ENCODE data around the gene RIMBP2.

RIMBP2 gene

DNA sequence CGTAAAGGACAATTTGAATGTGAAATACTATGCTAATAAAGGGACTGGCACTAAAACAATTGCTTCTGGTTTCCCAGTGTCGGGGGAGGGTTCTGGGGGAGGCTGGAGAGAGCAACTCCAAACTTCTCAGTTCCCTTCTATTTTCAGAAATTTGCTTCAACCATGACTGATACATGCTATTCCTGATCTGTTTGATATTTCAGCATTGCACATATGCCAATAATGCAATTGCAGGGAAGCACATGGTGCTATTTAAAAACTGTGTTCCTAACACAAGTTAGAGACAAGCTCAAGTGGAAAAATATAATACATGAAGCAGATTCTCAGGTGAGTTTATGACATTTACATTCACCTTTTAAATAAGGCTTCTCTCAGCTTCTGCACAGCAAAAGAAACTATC is 188.9 kb downstream of the RIMBP2 start:
- no peak for DNase-seq (ENCODE audit: low read depth, low spot score)
- H3K27ac ChIP-seq = no peak overlapping the region

DNA sequence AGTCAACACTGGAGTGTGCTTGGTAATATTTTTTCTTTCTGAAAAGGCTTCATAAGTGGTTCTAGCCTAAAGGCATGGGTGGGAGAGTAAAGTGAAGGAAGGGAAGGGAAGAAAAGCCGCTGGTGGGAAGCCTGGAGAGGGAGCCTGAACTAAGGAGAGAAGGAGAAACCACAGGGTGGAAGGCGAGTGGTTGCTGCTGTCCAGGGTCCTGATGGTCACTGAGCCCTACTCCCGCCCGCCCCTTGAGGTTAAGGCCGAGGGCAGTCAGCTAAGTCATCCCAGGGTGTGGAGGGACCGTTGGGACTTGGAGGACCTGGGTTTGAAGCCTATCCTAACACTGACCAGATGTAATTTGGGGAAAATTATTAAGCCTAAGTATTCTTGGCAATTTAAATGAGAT is 189.3 kb downstream of the RIMBP2 start:
- no peak for DNase-seq (ENCODE audit: low read depth, low spot score)
- no peak overlapping the region for H3K27ac ChIP-seq

DNA sequence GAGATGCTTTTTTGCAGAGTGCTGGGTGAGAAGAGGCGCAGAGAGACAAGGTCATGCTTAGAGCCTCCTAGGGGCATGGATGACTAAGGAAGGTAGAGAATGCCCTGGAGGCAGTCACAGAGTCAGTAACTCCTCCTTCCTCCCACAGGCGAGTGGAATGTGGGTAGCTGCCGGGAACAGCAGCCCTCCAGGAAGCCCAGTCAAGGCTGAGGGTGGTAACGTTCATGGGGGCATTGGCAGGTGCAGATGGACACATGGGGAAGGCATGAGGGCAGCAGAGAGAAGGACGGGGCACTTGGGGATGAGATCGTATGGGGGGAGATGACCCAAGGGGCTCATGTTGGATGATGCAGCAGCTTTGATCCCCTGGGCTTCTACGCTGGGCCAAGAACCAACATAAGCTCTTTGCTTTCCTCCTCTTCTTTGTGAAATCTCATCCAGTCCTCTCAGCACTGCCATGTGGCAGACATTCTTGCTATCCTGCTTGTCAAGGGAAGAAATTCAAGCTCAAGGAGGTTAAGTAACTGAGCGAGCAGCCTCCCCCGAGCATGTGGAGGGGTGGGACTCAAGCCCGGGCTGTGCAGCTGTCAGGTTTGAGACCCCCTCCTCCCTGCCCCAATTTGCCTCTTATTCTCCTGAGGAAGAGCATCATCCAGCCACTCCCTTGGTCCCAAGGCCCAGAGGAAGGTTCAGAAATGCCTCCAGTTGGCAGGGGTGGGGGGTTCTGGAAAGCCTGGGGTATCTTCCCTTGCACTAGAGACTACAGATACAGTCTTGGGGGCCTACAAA is 190.5 kb downstream of the RIMBP2 start:
- DNase-seq (ENCODE audit: low read depth, low spot score) = no peak
- no peak overlapping the region for H3K27ac ChIP-seq

DNA sequence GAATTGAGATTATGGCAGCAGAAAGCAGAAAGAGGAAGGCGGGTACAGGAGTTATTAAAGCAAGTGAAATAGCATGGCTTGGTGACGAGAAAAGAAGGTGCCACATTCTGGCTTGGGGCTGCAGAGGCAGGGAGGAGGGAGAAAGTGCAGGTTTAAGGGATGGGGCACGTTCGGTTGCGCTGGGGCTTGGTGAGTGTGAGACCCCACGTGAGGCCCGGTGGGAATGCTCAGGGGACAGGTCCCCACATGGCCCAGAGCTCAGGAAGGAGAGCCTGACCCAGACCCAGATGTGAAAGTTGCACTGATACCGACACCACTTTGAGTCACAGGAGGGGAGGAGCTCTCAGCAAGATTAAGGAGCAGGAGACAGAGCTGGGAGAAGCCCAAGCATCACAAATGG is 191.3 kb downstream of the RIMBP2 start:
- no peak overlapping the region for H3K27ac ChIP-seq
- DNase-seq (ENCODE audit: low read depth, low spot score) = no peak

DNA sequence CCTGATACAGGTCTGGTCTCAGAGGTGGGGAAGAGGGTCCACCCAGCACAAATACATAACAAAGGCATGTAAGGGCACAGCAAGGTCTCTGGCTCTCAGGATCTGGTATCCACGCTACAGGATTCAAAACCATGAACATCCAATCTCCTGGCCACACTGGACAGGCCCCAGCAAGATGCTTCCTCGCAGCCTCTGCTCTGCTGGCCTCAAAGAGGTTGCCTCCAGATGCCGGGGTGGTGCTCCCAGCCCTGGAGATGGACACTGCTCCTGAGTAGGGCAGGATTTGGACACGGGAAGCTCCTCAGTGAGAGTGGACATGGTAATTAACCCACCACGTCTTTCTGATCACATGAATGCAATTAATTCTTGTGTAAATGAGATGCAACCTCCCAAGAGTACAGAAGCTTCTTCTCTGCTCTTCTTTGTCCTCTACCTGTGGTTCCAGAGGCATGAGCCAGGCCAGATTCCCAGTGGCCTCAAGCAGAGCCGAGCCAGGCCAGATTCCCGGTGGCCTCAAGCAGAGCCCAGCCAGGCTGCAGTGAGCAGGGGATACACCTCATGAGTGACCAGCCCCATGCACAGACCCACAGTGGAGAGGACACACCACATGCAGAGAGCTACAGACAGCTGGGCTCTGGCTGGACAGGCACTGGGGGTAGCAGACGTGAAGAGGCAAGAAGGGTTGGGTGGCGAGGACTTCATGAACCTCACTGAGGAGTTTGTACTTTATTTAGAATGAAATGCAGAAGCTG is 192.1 kb downstream of the RIMBP2 start:
- H3K27ac ChIP-seq = no peak overlapping the region
- no peak for DNase-seq (ENCODE audit: low read depth, low spot score)

DNA sequence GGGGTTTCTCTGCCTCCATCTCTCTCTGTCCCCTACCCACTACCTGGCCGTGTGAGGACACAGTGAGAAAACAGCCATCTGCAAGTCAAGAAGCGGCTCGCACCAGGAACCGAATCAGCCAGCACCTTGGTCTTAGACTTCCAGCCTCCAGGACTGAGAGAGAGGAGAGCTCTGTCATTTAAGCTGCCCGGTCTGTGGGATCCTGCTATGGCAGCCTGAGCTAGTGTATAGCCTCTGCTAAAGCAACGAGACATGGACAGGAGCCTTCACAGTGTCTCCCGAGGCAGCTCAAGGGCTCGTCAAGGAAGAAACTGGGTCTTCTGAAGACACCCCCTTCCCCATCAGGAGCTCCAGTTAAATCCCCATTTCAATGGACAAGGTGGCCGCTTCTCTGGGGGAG is 192.9 kb downstream of the RIMBP2 start:
- no peak overlapping the region for H3K27ac ChIP-seq
- DNase-seq (ENCODE audit: low read depth, low spot score) = no peak

DNA sequence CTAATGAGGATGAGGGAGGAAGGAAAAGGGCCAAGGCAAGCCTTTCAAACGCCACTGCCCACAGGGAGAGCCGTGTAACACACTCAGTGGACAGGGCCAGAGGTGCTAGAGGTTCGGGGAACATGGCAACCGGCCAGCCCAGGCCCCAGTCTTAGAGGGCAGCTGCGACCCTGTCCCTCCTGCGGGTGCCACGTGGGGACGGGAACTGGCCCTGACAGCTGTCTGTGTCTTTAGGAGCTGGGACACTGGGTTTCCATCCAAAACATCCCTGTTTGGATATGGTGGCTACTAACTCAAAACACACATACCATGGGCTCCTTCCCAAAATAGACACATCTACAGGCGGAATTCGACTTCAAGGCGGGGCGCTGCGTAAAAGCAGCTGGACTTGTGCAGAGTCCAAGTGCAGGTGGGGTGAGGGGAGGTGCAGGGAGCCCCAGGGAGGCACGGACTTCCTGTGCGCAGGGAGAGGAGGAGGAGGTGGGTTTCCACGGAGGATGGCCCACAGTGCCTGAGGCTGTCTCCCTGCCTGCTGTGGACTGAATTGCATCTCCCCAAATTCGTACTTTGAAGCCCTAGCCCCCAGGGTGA is 193.8 kb downstream of the RIMBP2 start:
- no peak for DNase-seq (ENCODE audit: low read depth, low spot score)
- no peak overlapping the region for H3K27ac ChIP-seq

DNA sequence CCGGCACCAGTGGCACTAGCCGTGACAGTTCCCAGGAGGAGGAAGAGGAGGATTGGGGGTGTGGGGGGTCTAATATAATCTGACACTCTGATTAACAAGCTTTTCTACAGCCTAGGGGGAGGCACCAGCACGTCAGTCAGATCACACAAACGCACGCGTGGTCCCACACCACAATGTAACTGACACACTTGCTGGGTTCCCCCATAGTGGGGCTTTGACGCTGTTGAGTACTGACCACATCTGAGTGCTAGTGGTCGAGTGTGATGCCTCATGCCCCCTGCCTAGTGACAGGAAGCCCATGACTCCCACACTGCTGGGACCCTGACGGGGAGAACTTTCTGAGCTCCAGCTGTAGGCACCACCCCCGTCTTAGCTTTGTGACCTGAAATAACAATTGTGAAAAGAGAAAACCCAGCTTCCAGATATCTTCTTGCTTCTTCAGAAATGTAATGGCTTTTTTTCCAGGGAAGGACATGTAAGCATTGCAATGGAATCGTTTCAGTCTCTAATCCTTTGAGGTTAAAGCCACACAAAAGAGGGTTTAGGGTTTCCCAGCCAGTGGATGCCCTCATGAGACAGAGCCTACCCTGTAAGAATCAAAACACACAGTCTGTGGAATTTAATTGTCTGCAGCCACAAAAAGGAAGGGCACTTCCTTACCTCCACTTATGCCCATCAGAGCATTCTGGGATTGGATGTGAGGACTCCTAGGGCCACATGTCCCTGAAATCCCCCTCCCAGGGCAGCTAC is 194.5 kb downstream of the RIMBP2 start:
- H3K27ac ChIP-seq = no peak overlapping the region

DNA sequence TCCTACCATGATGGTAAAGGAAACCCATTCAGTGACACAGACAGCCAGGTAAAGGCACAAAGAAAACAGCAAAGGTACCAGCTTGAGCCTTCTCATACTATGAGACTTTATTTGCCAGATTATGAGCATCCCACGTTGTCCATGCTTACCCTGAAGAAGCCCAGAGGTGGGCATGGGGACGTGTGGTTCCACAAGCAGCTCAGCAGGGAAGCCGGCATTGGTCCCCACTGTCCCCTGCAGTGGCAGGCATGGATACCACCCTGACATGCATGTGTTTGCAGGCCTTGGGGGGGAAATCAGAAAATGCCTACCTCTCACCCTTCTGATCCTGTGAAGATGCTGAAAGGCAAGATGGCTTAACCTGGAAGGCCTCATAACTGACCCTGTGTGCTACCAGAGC is 195.3 kb downstream of the RIMBP2 start:
- no peak for DNase-seq (ENCODE audit: low read depth, low spot score)
- H3K27ac ChIP-seq = no peak overlapping the region

More for the DNA sequence above, 194.5 kb downstream of the RIMBP2 start:
- no peak for DNase-seq (ENCODE audit: low read depth, low spot score)

DNA sequence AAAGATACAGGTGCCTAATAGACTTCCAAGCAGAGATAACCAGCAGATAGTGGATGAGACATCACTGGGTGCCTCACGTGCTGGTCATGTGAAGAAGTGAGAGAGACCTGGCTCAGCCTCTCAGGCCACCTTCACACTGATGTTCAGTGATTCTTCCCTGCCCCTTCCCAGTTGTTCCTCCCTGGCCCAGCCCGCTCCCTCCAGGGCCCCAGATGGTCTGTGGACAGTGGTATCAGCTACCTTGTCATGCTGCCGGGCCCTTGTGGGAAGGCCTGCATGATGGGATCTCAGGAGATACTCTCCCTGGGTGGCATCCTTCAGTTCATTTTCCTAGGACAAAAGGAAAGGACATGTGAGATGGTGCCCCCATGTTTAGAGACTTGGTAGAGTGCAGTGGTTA is 198.5 kb downstream of the RIMBP2 start:
- H3K27ac ChIP-seq = no peak overlapping the region
- no peak for DNase-seq (ENCODE audit: low read depth, low spot score)

DNA sequence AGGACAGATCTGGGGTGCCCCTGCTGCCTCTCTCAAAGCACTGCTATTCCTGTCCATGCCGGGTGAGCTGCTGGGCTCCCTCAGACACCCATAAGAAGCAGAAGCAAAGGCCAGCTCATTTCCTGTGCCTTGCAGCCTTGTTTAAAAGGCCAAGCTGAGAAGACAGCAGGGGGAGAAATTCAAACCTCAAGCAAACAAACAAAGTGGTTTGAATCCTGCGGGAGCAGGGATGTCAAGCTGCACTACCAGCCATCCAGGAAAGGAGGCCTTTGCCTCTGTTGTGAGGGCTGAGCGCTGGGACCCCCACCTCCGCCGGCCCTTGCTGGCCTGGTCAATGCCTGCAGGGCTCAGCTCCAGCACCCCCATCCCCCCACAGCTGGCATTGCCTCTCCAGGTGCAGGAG is 201.9 kb downstream of the RIMBP2 start:
- no peak overlapping the region for H3K27ac ChIP-seq
- no peak for DNase-seq (ENCODE audit: low read depth, low spot score)

DNA sequence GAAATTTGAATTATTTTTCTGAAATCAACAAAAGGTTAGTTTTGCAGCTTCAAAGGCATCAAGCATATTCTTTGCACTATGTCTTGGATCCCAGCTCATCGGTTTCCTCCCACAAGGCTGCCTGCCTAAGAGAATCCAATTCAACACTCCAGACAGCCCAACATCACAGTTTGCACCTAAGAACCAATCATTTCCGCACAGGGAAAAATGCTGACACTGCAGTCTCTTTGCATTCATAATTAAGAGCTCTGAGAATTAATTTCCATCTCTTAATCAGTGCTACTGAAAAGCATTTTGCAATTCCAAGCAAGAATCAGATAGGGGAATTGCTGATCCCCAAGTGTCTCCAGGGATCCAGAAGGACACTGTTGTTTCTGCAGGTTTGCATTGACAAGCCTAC is 202.5 kb downstream of the RIMBP2 start:
- DNase-seq (ENCODE audit: low read depth, low spot score) = no peak
- no peak overlapping the region for H3K27ac ChIP-seq

DNA sequence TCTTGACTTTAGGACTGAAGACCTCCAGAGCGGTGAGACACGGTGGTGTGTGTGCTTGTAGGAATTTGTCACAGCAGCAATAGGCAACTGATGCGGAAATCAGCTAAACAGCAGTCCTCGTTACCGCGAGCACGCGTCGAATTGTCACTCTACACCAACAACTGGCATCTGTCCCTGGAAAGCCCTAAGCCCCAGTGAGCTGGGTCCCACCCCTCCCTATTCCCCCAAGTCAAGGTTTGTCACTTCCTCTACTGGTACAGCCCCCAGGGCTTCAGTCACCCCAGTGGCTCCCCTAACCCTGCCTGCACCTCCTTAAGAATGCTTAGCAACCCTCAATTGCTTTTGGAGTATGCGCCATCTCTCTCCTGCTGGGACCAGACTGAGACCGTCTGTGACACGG is 204.8 kb downstream of the RIMBP2 start:
- no peak overlapping the region for H3K27ac ChIP-seq
- DNase-seq (ENCODE audit: low read depth, low spot score) = no peak

DNA sequence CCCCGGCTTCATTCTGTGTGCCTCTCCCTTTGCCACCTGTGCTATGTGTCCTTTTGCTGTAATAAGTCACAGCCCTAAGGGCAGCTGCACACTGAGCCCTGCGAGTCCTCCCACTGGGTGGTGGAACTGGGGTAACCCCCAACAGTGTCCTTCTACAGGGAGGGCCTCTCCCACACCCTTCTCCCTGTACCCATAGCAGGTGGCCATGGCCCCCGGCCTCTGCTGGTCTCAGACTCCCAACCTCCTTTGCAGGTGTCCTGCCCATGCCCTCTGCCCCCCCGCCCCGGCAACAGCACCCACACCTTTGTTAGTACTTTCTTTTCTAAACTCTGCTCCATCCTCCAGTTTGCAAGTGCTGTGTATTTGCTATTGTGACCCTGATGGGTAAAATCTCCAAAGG is 206.6 kb downstream of the RIMBP2 start:
- H3K27ac ChIP-seq = no peak overlapping the region

DNA sequence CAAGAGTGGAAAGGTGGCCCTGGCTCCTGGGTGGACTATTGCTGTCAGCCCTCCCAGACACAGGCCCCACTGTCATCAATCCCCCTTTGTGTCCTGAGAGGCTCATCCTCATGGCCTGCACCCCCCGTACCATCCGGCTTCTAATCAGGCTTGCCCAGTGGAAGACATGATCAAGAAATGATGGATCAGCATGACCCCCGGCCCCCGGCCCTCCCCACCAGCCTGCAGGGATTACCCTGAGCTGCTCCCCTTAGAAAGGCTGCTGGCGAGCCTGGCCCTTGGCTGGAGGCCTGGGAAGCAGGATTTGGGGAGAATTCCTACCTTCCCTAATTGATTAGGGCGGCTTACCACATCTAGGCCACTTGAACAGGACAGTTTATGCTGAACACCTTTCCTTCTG is 207.3 kb downstream of the RIMBP2 start:
- DNase-seq (ENCODE audit: low read depth, low spot score) = no peak
- no peak overlapping the region for H3K27ac ChIP-seq

More for the DNA sequence above, 206.6 kb downstream of the RIMBP2 start:
- DNase-seq (ENCODE audit: low read depth, low spot score) = no peak

DNA sequence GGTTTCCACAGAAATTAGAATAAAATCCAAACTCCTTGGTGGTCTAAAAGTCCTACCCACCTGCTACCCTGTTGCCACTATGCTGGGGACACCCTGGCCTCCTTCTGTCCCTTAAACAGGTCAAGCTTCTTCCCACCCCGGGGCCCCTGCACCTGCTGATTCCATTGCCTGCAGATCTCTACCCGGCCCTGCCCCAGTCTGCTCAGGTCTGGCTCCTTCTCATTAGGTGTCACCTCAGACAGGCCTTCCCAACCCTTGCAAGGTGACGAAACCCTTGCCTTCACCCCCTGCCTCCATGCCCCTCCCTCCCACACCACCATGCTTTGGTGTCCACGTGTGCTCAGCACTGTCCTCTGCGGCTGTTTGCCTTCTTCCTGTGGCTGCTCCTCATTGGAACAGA is 207.8 kb downstream of the RIMBP2 start:
- no peak overlapping the region for H3K27ac ChIP-seq
- DNase-seq (ENCODE audit: low read depth, low spot score) = no peak

DNA sequence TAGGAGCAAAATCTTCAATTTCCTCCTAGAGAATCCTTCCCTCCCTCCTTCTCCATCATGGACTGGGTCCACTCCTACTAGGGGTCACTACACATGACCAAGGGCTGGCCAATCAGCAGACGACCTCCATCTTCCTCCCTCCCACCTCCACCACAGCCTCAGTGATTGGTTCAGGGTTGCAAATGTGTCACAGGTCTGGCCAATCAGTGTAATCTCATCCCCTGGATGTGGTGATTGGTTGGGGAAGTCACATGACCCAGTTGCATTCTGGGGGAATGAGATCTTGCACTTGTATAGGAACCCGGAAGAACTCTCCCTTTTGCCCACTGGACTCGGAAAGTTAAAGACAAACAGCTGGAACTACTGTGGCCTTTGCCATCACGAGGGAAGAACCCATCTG is 209.3 kb downstream of the RIMBP2 start:
- H3K27ac ChIP-seq = no peak overlapping the region

DNA sequence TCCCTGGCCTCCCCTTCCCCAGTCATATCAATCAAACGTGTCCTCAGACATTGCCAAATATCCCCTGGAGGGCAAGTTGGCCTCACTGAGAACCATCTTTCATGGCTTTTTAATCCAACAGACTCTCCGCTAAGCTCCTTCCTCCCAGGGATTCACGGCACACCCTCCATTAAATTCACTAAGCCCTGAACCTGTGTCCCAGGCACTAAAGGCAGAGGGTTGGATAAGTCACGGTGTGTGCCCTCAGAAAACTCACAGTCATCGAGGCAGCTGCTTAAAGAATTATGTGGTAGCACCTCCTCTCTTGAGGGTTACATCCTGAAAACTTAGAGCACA is 211.3 kb downstream of the RIMBP2 start:
- DNase-seq (ENCODE audit: low read depth, low spot score) = no peak
- H3K27ac ChIP-seq = no peak overlapping the region

More for the DNA sequence above, 209.3 kb downstream of the RIMBP2 start:
- DNase-seq (ENCODE audit: low read depth, low spot score) = no peak

DNA sequence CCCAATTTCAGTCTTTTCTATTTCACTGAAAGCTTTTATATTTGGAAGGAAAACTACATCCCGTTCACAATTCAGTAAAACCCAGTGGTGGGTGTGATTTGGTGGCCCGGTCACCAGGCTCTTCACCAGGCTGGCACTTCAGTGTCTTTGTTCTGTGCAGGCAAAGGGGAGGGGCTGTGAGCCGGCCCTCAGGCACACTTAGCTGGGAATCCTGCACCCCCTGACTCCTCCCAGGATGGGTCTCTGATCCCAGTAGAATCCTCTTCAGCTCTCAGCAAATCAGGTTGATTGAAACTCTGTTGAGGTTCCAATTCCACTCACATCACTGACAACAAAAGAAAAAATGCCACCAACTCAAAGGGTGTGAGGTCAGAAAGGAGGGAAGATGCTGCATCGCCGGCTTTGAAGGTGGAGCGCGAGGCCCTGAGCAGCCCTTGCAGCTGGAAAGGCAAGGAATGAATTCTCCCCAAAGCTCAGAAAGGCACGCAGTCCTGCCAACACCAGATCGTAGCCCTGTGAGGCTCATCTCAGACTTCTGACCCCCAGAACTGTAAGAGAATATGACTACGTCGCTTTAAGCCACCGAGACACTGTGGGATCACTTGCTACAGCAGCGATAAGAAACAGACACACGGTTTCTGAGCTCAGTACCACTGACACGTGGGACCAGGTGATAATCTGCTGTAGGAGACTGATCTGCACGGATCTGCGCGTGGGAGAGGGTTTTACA is 211.8 kb downstream of the RIMBP2 start:
- DNase-seq (ENCODE audit: low read depth, low spot score) = no peak

DNA sequence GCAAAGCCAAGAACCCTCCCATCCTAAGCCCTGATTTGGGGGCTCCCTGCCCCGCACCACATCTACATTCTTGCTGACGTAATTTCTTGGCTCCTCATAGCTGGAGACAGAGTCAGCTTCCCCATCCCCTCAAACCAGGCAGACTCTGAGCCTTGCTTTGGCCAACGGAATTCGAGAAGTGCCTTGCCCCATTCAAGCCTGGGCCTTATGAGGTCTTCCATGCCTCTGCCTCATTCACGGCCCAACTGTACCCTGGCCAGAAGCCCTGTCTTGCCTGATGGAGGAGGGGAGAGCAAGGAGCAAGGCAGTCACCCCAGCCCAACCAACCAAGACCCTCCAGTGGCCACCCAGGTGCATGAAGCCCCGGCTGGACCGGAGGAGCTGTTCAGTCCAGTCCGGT is 214.3 kb downstream of the RIMBP2 start:
- no peak overlapping the region for H3K27ac ChIP-seq
- no peak for DNase-seq (ENCODE audit: low read depth, low spot score)

More for the DNA sequence above, 211.8 kb downstream of the RIMBP2 start:
- no peak overlapping the region for H3K27ac ChIP-seq

All from epithelial cell of prostate (primary cell).